ENCODE results near the gene SBK2.
"Not testable (repeated sequence)": the region's sequence is repeated elsewhere in the genome, so short reads cannot be mapped to it uniquely, and the experiment has no call there.

SBK2 gene, protein sequence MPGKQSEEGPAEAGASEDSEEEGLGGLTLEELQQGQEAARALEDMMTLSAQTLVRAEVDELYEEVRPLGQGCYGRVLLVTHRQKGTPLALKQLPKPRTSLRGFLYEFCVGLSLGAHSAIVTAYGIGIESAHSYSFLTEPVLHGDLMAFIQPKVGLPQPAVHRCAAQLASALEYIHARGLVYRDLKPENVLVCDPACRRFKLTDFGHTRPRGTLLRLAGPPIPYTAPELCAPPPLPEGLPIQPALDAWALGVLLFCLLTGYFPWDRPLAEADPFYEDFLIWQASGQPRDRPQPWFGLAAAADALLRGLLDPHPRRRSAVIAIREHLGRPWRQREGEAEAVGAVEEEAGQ

DNA sequence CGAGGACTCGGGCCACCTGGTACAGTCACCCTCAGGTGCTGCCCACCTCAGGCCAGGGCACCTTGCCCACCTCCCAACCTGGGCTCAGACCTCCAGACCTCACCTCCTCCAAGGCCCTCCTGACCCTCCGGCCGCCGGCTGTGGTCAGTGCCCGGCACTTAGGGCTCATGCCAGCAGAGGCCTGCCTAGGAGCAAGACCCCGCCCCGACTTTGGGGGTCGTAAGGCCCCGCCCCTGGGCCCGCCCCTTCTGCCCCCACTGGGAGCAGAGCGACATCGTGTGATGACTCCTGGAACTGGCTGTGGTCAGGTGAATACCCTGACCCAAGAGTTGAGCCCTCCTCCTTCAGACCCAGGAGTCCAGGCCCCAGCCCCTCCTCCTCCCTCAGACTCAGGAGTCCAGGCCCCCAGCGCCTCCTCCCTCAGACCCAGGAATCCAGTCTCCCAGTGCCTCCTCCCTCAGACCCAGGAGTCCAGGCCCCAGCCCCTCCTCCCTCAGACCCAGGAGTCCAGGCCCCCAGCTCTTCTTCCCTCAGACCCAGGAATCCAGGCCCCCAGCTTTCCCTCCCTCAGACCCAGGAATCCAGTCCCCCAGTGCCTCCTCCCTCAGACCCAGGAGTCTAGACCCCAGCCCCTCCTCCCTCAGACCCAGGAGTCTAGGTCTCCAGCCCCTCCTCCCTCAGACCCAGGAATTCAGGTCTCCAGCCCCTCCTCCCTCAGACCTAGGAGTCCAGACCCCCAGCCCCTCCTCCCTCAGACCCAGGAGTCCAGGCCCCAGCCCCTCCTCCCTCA, at the start of gene SBK2:
TSS of gene SBK2 (minus strand) at position 183 of the 790 bp plus-strand sequence. CDS start 839 bp downstream, outside the sequence.
- DNase-seq: no peak

DNA sequence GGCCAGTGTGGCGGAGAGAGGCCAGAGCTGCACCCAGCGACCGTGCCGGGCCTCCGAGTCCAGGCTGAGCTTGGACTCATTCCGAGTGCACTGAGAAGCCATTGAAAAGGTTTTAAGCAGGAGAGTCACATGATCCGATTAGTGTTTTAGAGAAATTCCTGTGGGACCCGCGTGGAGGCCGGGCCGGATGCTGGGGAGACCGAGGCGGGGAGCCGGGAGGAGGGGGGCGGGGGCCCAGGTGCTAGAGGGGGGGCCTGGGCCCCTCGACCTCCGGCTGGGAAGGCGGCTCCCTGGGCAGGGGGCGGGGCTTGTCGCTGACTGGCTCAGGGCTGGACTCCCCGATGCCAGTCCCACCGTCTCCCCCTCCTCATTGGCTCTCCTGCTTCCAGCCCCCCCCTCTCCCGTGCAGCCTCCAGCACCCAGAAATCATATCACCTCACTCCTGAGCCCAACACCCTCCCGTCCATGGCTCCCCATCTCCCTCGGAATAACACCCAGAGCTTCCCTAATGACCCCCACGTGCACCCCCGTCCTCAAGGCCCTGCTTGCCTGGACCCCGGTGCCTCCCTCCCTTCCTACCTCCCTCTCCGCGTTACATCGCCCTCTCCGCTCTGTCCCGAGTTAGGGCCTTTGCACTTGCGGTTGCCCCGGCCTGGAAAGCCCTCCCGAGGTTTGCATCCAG, 48.9 kb upstream of the SBK2 start:
- DNase-seq: peak; percentile 68

DNA sequence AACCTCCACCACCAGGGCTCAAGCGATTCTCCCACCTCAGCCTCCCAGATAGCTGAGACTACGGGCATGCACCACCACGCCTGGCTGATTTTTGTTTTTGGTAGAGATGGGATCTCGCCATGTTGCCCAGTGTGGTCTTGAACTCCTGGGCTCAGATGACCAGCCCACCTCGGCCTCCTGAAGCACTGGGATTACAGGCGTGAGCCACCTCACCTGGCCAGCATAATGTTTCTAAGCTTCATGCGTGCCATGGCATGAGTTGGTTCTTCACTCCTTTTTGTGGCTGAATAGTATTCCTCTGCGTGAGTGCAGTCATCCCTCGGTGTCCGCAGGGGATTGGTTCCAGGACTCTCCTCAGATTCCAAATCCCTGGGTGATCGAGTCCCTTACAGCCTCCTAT, 47.9 kb upstream of the SBK2 start:
- no peak for DNase-seq

DNA sequence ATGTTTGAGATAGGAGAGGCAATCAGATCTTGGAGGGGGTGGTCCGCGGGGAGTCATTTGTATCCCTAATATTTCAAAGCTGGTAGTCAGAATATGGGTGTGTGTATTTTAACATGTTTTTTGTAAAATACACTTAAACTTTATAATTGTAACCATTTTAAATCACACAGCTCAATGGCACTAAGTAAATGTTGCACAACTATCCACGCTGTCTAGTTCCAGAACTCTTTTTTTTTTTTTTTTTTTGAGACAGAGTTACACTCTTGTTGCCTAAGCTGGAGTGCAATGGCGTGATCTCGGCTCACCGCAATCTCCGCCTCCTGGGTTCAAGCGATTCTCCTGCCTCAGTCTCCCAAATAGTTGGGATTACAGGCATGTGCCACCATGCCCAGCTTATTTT, 47.0 kb upstream of the SBK2 start:
- not testable (repeated sequence) for DNase-seq

DNA sequence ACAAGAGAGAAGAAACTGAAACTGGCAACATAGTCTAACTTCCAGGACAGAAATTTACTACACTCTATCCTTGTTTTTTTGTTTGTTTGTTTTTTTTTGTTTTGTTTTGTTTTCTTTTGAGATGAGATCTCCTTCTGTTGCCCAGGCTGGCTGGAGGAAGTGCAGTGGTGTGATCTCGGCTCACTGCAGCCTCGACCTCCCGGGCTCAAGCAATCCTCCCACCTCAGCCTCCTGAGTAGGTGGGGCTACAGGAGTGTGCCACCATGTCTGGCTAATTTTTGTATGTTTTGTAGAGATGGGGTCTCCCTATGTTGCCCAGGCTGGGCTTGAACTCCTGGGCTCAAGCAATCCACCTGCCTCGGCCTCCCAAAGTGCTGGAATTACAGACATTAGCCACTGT, 45.4 kb upstream of the SBK2 start:
- DNase-seq: not testable (repeated sequence)

DNA sequence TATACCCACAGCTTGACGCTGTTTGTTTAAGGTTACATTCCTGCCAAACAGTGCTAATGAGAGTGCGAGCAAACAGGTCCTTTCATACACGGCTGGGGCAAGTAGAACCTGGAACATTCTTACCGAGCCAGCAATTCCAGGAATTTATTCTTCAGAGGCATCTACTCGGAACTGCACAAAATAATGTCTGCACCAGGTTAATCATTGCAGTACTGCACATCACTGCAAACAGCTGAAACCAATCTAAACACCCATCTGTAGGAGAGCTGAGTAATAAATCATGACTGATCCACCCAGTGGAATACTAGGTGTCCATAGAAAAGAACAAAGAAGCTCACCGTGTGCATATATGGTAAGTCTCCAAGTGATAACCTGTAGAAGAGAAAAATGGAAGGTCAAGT, 44.9 kb upstream of the SBK2 start:
- DNase-seq: no peak

DNA sequence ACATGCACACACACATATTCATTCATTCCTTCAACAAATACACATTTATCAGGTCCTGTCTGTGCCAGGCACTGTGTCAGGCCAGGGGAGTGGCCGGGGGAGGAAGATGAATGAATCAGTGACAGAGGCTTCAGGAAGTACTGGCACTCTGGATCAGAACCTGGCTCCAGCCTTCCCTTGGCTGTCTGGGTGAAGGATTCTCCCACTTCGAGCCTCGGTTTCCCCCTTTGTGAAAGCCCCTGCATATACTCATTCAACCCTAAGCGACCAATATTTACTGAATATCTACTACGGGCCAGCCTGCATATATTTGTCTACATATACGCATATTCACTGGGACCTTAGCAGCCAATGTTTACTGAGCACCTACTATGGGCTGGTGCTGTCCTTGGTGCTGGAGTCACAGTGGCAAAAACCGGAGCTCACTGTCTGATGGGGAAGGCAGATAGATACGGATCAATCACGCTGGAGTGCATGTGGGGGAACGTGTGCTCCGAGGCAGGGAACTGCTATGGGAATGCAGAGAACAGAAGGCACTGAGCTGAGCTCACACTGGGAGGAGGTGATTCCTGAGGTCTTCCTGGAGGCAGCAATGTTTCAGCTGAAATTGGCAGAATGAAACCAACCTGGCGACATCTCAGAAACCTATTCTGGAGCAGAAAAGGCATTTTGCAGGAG, 44.4 kb upstream of the SBK2 start:
- DNase-seq: no peak

DNA sequence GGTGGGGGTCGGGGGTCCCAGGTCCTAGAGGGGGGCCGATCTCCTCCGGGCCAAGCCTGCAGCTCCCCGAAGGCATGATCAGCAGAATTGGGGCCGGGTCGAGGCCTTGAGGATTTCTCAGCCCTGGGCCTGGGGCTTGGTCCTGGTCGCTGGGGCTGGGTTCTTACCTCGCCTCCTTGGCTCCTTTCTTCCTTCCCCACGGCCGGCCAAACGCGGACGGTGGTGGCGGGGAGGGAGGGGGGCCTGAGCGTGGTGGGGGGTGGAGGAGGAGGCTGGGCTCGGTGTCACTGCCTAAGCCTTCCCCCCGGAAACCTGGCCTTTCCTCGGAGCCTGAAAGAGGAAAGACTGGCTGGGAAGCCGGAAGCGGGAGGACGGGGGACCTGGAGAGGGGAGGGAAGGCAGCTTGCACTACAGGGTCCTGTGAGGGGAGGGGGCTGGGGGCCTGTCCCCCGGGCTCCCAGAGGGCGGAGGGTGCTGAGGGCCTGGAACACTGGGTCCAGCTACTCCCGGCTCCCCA, 43.8 kb upstream of the SBK2 start, which contains the start of gene ZNF579:
TSS of gene ZNF579 (minus strand) at position 221 of the 517 bp plus-strand sequence. CDS start 1,209 bp downstream, outside the sequence.
- peak; percentile 83 for DNase-seq

DNA sequence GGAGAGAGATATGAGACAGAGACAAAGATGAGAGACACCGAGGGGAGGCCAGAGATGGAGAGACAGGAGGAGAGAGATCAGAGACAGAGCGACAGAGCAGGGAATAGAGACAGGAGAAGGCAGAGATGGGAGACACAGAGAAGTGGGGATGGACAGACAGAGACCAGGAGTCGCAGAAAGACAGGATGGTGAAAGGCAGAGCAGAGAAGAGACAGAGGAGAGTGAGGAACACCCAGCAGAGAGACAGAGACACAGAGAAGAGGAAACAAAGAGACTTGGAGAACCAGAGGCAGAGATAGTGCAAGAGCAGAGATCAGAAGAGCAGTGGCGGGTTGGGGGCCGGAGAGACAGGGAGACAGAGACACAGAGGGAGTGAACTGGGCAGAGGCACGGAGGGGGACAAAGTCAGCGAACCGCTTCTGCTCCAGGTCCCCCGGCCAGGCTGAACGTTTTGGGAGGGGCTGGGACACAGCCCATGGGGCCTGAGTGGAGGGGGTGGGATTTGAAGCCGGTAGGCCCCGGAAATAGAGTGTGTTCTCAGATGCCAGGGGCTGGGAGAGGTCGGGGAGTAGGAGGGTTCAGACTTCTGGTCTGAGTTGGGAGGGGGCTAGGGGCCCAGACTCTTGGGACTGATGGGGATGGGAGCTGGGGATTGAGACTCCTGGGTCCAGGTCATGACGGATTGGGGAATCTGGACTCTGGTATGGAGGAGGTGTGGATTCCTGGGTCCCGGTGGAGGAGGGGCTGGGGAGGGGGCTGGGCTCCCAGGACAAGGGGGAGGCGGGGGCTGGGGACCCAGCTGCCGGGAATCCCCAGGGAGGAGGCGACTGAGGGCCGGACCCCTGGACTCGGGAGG, 43.1 kb upstream of the SBK2 start:
- no peak for DNase-seq

DNA sequence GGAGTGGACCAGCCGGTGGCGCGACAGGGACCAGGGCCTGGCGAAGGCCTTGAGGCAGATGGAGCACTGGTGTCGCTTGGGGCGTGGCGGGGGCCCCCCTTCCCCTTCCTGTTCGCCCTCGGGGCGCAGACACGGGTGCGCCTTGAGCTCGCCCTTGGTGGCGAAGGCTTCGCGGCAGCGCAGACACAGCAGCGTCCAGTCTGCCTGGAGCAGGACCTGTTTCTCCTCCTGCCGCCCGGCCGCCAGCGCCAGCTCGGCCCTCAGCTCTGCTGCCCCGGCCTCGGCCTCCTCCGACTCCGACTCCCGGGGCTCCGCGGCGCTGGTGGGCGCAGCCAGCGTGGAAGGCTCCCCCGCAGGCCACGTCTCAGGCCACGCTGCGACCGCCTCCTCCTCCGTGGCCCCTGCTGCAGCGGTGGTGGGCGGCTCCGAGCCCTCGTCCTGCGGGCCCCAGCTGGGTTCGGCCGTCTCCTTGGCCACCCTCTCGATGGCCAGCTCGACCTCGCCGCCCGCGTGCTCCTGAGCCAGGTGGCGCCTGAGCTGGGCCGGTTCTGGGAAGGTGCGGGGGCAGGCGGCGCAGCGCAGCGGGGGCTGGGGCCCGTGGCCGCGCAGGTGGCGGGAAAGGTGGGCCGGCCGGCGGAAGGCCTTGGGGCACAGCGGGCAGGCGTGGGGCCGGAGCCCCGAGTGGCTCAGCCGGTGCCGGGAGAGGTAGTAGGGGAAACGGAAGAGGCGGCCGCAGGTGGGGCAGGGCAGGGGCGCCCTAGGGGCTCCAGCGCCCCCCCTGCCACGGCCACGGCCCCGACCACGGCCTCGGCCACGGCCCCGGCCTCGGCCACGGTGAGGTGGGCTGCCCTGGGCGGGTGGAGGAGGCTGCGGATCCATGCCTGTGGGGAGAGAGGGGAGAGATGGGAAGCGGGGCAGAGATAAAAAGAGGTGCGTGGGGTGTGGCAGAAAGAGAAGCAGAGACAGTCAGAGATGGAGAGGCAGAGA, 42.1 kb upstream of the SBK2 start:
- no peak for DNase-seq

DNA sequence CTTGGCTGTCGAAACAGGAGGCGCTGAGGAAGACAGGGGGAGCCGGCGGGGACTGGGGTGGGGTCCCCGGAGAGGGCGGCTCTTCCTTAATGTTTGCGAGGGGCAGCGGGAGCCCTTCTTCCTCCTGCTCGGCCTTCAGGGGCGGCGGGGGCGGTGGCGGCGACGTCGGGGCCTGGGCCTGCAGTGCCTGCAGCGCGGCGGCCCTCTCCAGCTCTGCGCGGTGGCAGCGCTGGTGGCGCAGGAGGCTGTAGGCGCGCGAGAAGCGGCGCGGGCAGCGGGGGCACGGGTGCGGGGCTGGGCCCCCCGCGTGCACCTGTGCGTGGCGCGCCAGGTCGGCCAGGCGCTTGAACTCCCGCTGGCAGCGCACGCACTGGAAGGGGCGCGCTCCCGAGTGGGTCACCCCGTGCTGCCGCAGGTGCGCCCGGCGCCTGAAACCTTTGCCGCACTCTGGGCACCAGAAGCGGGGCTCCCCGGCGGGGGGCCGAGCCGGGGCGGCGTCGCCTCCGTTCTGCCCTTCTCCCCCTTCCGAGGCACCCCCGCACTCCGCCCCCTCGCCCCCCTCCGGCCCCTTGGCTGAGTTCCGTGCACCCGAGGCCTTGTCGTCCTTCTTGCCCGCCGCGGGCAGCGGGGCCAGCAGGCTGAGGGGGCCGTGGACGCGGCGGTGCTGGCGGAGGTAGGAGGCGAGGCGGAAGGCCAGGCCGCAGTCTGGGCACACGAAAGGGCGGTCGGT, 41.3 kb upstream of the SBK2 start:
- DNase-seq: no peak

DNA sequence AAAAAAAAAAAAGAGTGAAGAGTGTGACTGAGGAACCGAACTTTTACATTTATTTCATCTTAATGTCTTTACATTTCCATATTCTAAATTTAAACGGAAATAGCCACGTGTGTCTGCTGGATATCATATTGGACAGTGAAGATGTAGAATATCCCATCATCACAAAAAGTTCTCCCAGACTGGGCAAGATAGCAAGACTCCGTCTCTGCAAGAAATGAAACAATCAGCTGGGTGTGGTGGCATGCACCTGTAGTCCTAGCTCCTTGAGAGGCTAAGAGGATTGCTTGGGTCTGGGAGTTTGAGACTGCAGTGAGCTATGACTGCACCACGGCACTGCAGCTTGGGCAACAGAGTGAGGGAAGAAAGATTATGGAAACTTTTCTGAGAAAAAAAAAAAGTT, 39.8 kb upstream of the SBK2 start:
- DNase-seq: no peak

DNA sequence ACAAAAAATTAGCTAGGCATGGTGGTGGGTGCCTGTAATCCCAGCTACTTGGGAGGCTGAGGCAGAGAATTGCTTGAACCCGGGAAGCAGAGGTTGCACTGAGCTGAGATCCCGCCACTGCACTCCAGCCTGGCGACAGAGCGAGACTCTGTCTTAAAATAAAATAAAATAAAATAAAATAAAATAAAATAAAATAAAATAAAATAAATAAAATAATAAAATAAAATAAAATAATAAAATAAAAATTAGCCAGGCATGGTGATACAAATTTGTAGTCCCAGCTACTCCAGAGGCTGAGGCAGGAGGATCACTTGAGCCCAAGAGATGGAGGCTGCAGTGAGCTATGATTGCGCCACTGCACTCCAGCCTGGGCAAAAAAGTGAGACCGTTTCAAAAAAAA, 37.0 kb upstream of the SBK2 start:
- DNase-seq: not testable (repeated sequence)

DNA sequence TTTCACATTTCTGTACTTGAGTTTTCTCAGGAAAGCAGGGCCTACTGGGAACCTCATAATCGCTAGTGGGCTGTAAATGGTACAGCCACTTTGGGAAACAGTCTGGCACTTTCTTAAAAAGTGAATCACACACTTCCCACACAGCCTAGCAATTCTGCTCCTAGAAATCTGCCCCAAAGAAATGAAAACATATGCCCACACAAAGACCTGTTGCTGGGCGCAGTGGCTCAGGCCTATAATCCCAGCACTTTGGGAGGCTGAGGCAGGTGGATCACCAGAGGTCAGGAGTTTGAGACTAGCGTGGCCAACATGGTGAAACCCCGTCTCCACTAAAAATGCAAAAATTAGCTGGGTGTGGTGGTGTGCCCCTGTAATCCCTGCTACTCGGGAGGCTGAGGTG, 32.5 kb upstream of the SBK2 start:
- not testable (repeated sequence) for DNase-seq

DNA sequence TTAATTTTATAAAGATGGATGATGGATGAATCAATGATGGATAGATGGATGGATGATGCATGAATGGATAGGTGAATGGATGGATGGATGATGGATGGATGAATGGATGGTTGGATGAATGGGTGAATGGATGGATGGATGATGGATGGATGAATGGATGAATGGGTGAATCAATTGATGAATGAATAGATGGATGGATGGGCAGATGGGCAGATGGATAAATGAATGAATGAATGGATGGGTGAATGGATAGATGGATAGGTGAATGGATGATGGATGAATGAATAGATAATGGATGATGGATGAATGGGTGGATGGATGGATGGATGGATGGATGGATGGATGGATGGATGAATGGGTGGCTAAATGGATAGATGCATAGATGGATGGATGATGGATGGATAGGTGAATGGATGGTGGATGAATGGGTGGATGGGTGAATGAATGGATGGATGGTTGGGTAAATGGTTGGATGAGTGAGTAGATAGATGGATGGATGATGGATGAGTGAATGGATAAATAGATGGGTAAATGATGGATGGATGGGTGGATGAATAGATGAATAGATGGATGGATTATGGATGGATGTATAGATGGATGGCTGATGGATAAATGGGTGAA, 30.9 kb upstream of the SBK2 start:
- no peak for DNase-seq

DNA sequence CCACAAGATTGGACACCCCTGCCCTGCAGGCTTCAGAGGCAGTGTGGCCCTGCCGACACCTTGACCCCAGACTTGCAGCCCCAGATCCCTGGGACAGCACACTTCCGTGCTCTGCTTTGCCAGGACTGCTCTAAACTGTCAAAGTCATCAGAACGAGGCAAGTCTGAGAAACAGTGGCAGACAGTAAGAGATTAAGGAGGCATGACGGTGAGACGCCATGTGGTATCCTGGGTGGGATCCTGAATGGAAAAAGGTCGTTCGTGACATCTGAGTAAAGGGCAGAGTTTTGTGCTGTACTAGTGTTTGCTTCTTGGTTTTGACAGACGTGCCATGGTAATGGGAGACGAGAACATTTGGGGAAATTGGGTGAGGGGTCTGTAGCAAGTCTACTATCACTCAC, 29.9 kb upstream of the SBK2 start:
- no peak for DNase-seq

DNA sequence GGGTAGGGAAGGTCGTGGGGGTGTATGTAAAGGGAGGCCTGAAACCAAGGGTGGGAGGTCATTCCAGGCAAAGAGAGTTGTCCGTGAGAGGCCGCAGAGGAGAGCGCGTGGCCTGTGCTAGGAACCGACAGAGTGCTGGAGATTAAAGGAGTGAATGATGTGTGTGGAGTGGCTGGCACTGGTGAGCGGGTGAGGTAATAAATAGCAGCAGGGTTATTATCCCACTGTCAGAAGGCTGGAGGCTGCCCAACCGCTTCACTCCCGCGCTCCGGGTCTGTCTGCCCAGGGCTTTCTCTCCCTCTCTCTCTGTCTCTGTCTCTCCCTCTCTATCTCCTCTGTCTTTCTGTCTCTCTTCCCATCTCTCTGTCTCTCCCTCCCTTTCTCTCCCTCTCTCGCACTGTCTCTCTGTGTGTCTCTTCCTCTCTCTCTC, 26.3 kb upstream of the SBK2 start:
- DNase-seq: no peak

DNA sequence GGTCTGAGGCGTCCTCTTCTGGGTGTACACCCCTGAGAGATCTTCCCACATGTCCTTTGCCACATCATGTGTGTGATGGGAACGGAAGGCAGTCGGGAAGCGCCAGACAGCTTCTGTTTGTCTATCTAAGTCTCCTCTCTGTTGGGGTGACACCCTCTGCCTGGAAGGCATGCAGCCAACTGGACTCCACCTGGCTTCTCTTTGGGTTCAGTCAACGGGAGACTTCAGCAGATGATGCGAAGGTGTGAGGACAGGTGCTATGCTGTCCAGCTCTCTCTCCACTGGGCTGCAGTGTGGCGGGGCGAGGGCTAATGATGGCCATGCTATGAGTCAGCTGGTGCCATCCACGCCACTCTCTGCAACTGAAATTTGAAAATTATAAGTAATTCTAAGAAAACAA, 22.8 kb upstream of the SBK2 start:
- DNase-seq: no peak

DNA sequence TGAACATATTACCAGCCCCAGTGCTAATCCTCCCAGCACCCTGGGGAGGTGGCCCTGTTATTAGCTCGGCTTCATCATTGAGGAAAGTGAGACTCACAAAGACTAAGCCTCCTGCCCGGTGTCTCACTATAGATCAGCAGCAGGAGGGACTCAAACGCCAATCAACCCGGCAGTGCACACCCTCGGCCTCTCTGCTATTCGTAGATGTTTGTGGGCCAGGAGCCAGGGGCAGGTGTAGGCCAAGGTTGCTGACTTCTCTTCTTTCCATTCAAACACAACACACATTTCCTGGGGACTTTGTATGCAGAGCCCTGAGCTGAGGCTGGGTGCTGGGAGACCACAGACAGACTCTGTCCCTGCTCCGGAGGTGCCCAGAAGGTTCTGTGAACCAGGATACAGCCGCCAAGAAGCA, 17.8 kb upstream of the SBK2 start:
- no peak for DNase-seq
